SK-N-SH treated with all-trans-retinoic acid at 6 μM for 48 hours (cell line): Measurements from ENCODE around the gene ZBTB48.
"Not testable (repeated sequence)": the region's sequence is repeated elsewhere in the genome, so short reads cannot be mapped to it uniquely, and the experiment has no call there.

Experiments
- ATAC-seq: fragments of 200-7000 bp; cut with Tn5 transposase; 3 replicates; pipeline ENCODE4 v1.9.1; 2020; ENCODE audit warnings: mild to moderate bottlenecking, moderate library complexity
- ARNTL ChIP-seq: fragments of 450-650 bp; formaldehyde crosslinking; IDR thresholded peaks from 2 replicates; pipeline ENCODE4 v1.5.0; 2020; ENCODE audit warnings: low read depth, mild to moderate bottlenecking, moderate library complexity, borderline replicate concordance
- CSDC2 ChIP-seq: fragments of 250-450 bp; sonication (Bioruptor Pico); IDR thresholded peaks from 2 replicates; pipeline ENCODE4 v1.5.0; 2020; ENCODE audit warnings: mild to moderate bottlenecking, moderate library complexity
- CSRNP3 ChIP-seq: fragments of 250-450 bp; sonication (Bioruptor Pico); IDR thresholded peaks from 2 replicates; pipeline ENCODE4 v1.5.1; 2021; ENCODE audit warnings: mild to moderate bottlenecking, moderate library complexity
- ESRRG ChIP-seq: fragments of 250-450 bp; sonication (Bioruptor Pico); IDR thresholded peaks from 2 replicates; pipeline ENCODE4 v1.6.1; 2021; ENCODE audit warnings: mild to moderate bottlenecking
- GLIS3 ChIP-seq: fragments of 250-450 bp; sonication (Bioruptor Pico); IDR thresholded peaks from 2 replicates; pipeline ENCODE4 v1.5.0; 2020; ENCODE audit warnings: mild to moderate bottlenecking, moderate library complexity
- ISL1 ChIP-seq: fragments of 250-450 bp; sonication (Bioruptor Pico); IDR thresholded peaks from 2 replicates; pipeline ENCODE4 v2.1.2; 2022; ENCODE audit warnings: mild to moderate bottlenecking, moderate library complexity
- OSR1 ChIP-seq: fragments of 250-450 bp; sonication (Bioruptor Pico); IDR thresholded peaks from 2 replicates; pipeline ENCODE4 v1.8.0; 2022; ENCODE audit warnings: moderate library complexity, mild to moderate bottlenecking, inconsistent platforms
- PATZ1 ChIP-seq: fragments of 250-450 bp; sonication (Bioruptor Pico); IDR thresholded peaks from 2 replicates; pipeline ENCODE4 v1.8.0; 2020; ENCODE audit warnings: mild to moderate bottlenecking, moderate library complexity, borderline replicate concordance
- POU6F1 ChIP-seq: fragments of 250-450 bp; sonication (Bioruptor Pico); IDR thresholded peaks from 2 replicates; pipeline ENCODE4 v1.8.0; 2021; ENCODE audit warnings: low read depth, mild to moderate bottlenecking, moderate library complexity, borderline replicate concordance
- PPARA ChIP-seq: fragments of 250-450 bp; sonication (Bioruptor Pico); IDR thresholded peaks from 2 replicates; pipeline ENCODE4 v1.5.0; 2020; ENCODE audit warnings: mild to moderate bottlenecking, borderline replicate concordance
- RARB ChIP-seq: fragments of 250-450 bp; sonication (Bioruptor Pico); IDR thresholded peaks from 2 replicates; pipeline ENCODE4 v1.8.0; 2021; ENCODE audit warnings: mild to moderate bottlenecking, moderate library complexity
- SNAI2 ChIP-seq: fragments of 250-450 bp; sonication (Bioruptor Pico); IDR thresholded peaks from 2 replicates; pipeline ENCODE4 v1.5.0; 2020; ENCODE audit warnings: mild to moderate bottlenecking, moderate library complexity
- TCF4 ChIP-seq: fragments of 250-450 bp; sonication (Bioruptor Pico); IDR thresholded peaks from 2 replicates; pipeline ENCODE4 v1.8.0; 2021; ENCODE audit warnings: mild to moderate bottlenecking, moderate library complexity, borderline replicate concordance
- TOX ChIP-seq: fragments of 250-450 bp; sonication (Bioruptor Pico); IDR thresholded peaks from 2 replicates; pipeline ENCODE4 v1.8.0; 2021; ENCODE audit warnings: mild to moderate bottlenecking, moderate library complexity, borderline replicate concordance
- TSHZ2 ChIP-seq: fragments of 250-450 bp; sonication (Bioruptor Pico); IDR thresholded peaks from 2 replicates; pipeline ENCODE4 v1.5.0; 2020; ENCODE audit warnings: mild to moderate bottlenecking, moderate library complexity
- ZC3H10 ChIP-seq: fragments of 250-450 bp; sonication (Bioruptor Pico); IDR thresholded peaks from 2 replicates; pipeline ENCODE4 v1.5.1; 2021; ENCODE audit warnings: mild to moderate bottlenecking, moderate library complexity
- ZFP3 ChIP-seq: fragments of 250-450 bp; sonication (Bioruptor Pico); IDR thresholded peaks from 2 replicates; pipeline ENCODE4 v1.5.0; 2020; ENCODE audit warnings: mild to moderate bottlenecking, moderate library complexity
- ZFP30 ChIP-seq: fragments of 450-650 bp; formaldehyde crosslinking; IDR thresholded peaks from 2 replicates; pipeline ENCODE4 v1.5.0; 2022; ENCODE audit warnings: mild to moderate bottlenecking, moderate library complexity
- ZNF565 ChIP-seq: fragments of 450-650 bp; formaldehyde crosslinking; conservative IDR thresholded peaks from 2 replicates; pipeline ENCODE4 v1.5.0; 2020; ENCODE audit warnings: low read depth, mild to moderate bottlenecking, moderate library complexity
- ZNF70 ChIP-seq: fragments of 450-650 bp; formaldehyde crosslinking; IDR thresholded peaks from 2 replicates; pipeline ENCODE4 v1.5.0; 2020; ENCODE audit warnings: mild to moderate bottlenecking, moderate library complexity
- ZNF8 ChIP-seq: fragments of 450-650 bp; formaldehyde crosslinking; IDR thresholded peaks from 2 replicates; pipeline ENCODE4 v1.5.0; 2020; ENCODE audit warnings: mild to moderate bottlenecking, moderate library complexity

Gene ZBTB48

GRCh38 chr1:6597777-6598131 lies 18.0 kb downstream of the ZBTB48 start:
- TF ChIP-seq ZNF565 (no peak), SNAI2 (no peak), ZFP3 (CRISPR knock-in tag) (no peak), TCF4 (CRISPR knock-in tag) (no peak), RARB (no peak), ZNF8 (CRISPR knock-in tag) (no peak), TSHZ2 (no peak), OSR1 (no peak), PATZ1 (CRISPR knock-in tag) (no peak), ESRRG (no peak), ZC3H10 (CRISPR knock-in tag) (no peak), CSRNP3 (CRISPR knock-in tag) (no peak), CSDC2 (CRISPR knock-in tag) (no peak), ARNTL (no peak), ZNF70 (CRISPR knock-in tag) (no peak), GLIS3 (CRISPR knock-in tag) (no peak), PPARA (CRISPR knock-in tag) (no peak), ZFP30 (CRISPR knock-in tag) (no peak), ISL1 (CRISPR knock-in tag) (no peak), TOX (CRISPR knock-in tag) (no peak)
- TF ChIP-seq, all 23 proteins: peak for 0
- no peak for ATAC-seq

GRCh38 chr1:6599141-6599975 lies 19.6 kb downstream of the ZBTB48 start:
- ATAC-seq = no peak

GRCh38 chr1:6599991-6600390 lies 20.2 kb downstream of the ZBTB48 start:
- ATAC-seq = not testable (repeated sequence)

More at GRCh38 chr1:6599141-6599975, 19.6 kb downstream of the ZBTB48 start:
- no peak for TF ChIP-seq ZNF565

GRCh38 chr1:6600410-6601048 lies 20.7 kb downstream of the ZBTB48 start:
- no peak; the same call in 2 of the 3 replicates for ATAC-seq
- TF ChIP-seq ZFP30 (CRISPR knock-in tag) (no peak), TOX (CRISPR knock-in tag) (no peak), TSHZ2 (no peak), POU6F1 (no peak), CSRNP3 (CRISPR knock-in tag) (no peak), ARNTL (no peak), ZNF8 (CRISPR knock-in tag) (no peak), OSR1 (no peak), ISL1 (CRISPR knock-in tag) (no peak), ZC3H10 (CRISPR knock-in tag) (no peak), PATZ1 (CRISPR knock-in tag) (no peak)
